HCT116 (cell line): Measurements from ENCODE around the gene CDH22. TPM values are rescaled to one million over a fixed set of nuclear protein-coding genes. Genes with fewer than 3 reads are reported as not detected.

Experiments
- ATAC-seq: fragments of 200-7000 bp; cut with Tn5 transposase; 2 replicates; pipeline ENCODE4 v1.9.1; 2020; ENCODE audit warnings: mild to moderate bottlenecking, moderate library complexity
- BruUV-seq: library from RNA; stranded (reverse); fragments of 400-500 nt; replicated peaks from 2 replicates; lab custom pipeline; 2021; lab: Mats Ljungman, UMichigan
- CTCF ChIA-PET: fragments of 300-600 bp; sonication (Branson Sonifier 250); formaldehyde crosslinking; loops from one replicate; lab custom pipeline; 2021; ENCODE audit warnings: antibody characterized with exemption; lab: Charles Lee
- POLR2A ChIA-PET: fragments of 300-600, 350-600 bp; sonication (Branson Sonifier 250); formaldehyde crosslinking; loops from one replicate; lab custom pipeline; 2021; ENCODE audit warnings: antibody characterized with exemption; lab: Charles Lee
- RAD21 ChIA-PET, 2 experiments: fragments of 300-600 bp; sonication (Branson Sonifier 250); formaldehyde crosslinking; loops; one replicate each; lab custom pipeline; 2023; ENCODE audit warnings: low total read pairs in 2 of 2; ENCODE audit not compliant: uncharacterized antibody in 2 of 2, unreplicated experiment in 2 of 2, low non-redundant PET in 1 of 2; lab: Charles Lee
- DNase-seq: peaks from one replicate; pipeline ENCODE4 v3.0.0-alpha.2; 2010; ENCODE audit warnings: low read depth, low spot score
- H2AFZ ChIP-seq: fragments of 200-600 bp; shearing (Covaris generic), sonication (generic); 2 replicates; pipeline ENCODE4 v1.6.1; 2017; ENCODE audit warnings: low read depth, mixed run types, mixed read lengths, antibody characterized with exemption, low read length; ENCODE audit not compliant: poor library complexity, severe bottlenecking
- H3K27ac ChIP-seq: 2 replicates; pipeline ENCODE4 v1.5.1; 2012; ENCODE audit warnings: low read depth, low read length
- H3K27me3 ChIP-seq: fragments of 200-600 bp; sonication (generic); 2 replicates; pipeline ENCODE4 v1.6.1; 2016; ENCODE audit warnings: mixed run types, low read length, mixed read lengths; ENCODE audit not compliant: insufficient read depth
- H3K36me3 ChIP-seq, 2 experiments: fragments of 200-500 bp in 1 of 2; fragments of 200-600 bp in 1 of 2; sonication (Bioruptor generic) in 1 of 2; sonication (generic) in 1 of 2; 2 replicates each; pipeline versions ENCODE4 v1.5.1 to v1.6.1; 2014 to 2016; ENCODE audit warnings: low read length in 2 of 2, inconsistent platforms in 1 of 2, mixed read lengths in 1 of 2, mixed run types in 1 of 2; ENCODE audit not compliant: insufficient read depth in 2 of 2, control insufficient read depth in 1 of 2
- H3K4me1 ChIP-seq, 2 experiments: fragments of 200-600 bp in 1 of 2; sonication (generic) in 1 of 2; 2 replicates each; pipeline versions ENCODE4 v1.5.1 to v1.6.1; 2012 to 2017; ENCODE audit warnings: low read length in 2 of 2, inconsistent platforms in 1 of 2, mild to moderate bottlenecking in 1 of 2, mixed read lengths in 1 of 2, mixed run types in 1 of 2, moderate library complexity in 1 of 2; ENCODE audit not compliant: insufficient read depth in 2 of 2, control insufficient read depth in 1 of 2
- H3K4me2 ChIP-seq: fragments of 200-600 bp; sonication (generic); 2 replicates; pipeline ENCODE4 v1.6.1; 2017; ENCODE audit warnings: mixed run types, low read length, mixed read lengths
- H3K4me3 ChIP-seq, 2 experiments: fragments of 200-600 bp in 1 of 2; sonication (generic) in 1 of 2; replicated peaks in 1 of 2; 2 replicates each; pipeline ENCODE4 v1.5.1; 2011 to 2016; ENCODE audit warnings: low read length in 2 of 2, control low read depth in 1 of 2, low read depth in 1 of 2, mild to moderate bottlenecking in 1 of 2, mixed read lengths in 1 of 2, mixed run types in 1 of 2
- H3K79me2 ChIP-seq: fragments of 200-600 bp; sonication (generic); 2 replicates; pipeline ENCODE4 v1.6.1; 2017; ENCODE audit warnings: mild to moderate bottlenecking, mixed run types, low read length, moderate library complexity, mixed read lengths; ENCODE audit not compliant: insufficient read depth
- H3K9ac ChIP-seq: fragments of 200-600 bp; sonication (generic); 2 replicates; pipeline ENCODE4 v1.6.1; 2016; ENCODE audit warnings: low read length, mixed read lengths
- H3K9me2 ChIP-seq: fragments of 200-600 bp; sonication (generic), shearing (Covaris generic); 2 replicates; pipeline ENCODE4 v1.6.1; 2017; ENCODE audit warnings: mixed run types, mild to moderate bottlenecking, moderate library complexity; ENCODE audit not compliant: insufficient read depth
- H3K9me3 ChIP-seq, 2 experiments: fragments of 200-500 bp in 1 of 2; fragments of 200-600 bp in 1 of 2; sonication (Bioruptor generic) in 1 of 2; sonication (generic) in 1 of 2; 2 replicates each; pipeline ENCODE4 v1.6.1; 2014 to 2017; ENCODE audit warnings: low read length in 2 of 2, mixed read lengths in 2 of 2, inconsistent platforms in 1 of 2, low read depth in 1 of 2, mild to moderate bottlenecking in 1 of 2, mixed run types in 1 of 2, moderate library complexity in 1 of 2; ENCODE audit not compliant: control insufficient read depth in 1 of 2, insufficient read depth in 1 of 2
- H4K20me1 ChIP-seq: fragments of 200-600 bp; sonication (generic), shearing (Covaris generic); 2 replicates; pipeline ENCODE4 v1.6.1; 2017; ENCODE audit warnings: mixed run types, mild to moderate bottlenecking, moderate library complexity; ENCODE audit not compliant: insufficient read depth
- ATF3 ChIP-seq: IDR thresholded peaks from 2 replicates; pipeline ENCODE4 v1.6.1; 2012
- CBX3 ChIP-seq: IDR thresholded peaks from 2 replicates; pipeline ENCODE4 v1.6.1; 2012; ENCODE audit warnings: low read depth
- CEBPB ChIP-seq: IDR thresholded peaks from 2 replicates; pipeline ENCODE4 v1.6.1; 2012; ENCODE audit warnings: low read depth
- EGR1 ChIP-seq: IDR thresholded peaks from 2 replicates; pipeline ENCODE4 v1.6.1; 2012; ENCODE audit warnings: low read depth
- ELF1 ChIP-seq: IDR thresholded peaks from 2 replicates; pipeline ENCODE4 v1.6.1; 2012; ENCODE audit warnings: low read depth, borderline replicate concordance
- EZH2 ChIP-seq: fragments of 200-600 bp; sonication (generic); IDR thresholded peaks from 2 replicates; pipeline ENCODE4 v1.6.1; 2017; ENCODE audit warnings: antibody characterized with exemption, mixed run types
- EZH2phosphoT487 ChIP-seq: fragments of 200-600 bp; IDR thresholded peaks from 2 replicates; pipeline ENCODE4 v1.6.1; 2018; ENCODE audit warnings: antibody characterized with exemption, borderline replicate concordance
- JUND ChIP-seq: IDR thresholded peaks from 2 replicates; pipeline ENCODE4 v1.6.1; 2012
- POLR2A ChIP-seq: IDR thresholded peaks from 2 replicates; pipeline ENCODE4 v1.7.0; 2011; ENCODE audit warnings: borderline replicate concordance; ENCODE audit not compliant: insufficient read depth, insufficient read length; ENCODE audit errors: extremely low read depth
- POLR2AphosphoS5 ChIP-seq: IDR thresholded peaks from 2 replicates; pipeline ENCODE4 v1.6.1; 2011; ENCODE audit warnings: mild to moderate bottlenecking, low read depth, low read length, moderate library complexity
- RAD21 ChIP-seq: IDR thresholded peaks from 2 replicates; pipeline ENCODE4 v1.6.1; 2012; ENCODE audit warnings: low read depth, mild to moderate bottlenecking
- SIN3A ChIP-seq: IDR thresholded peaks from 2 replicates; pipeline ENCODE4 v1.6.1; 2012; ENCODE audit warnings: low read depth
- SP1 ChIP-seq: IDR thresholded peaks from 2 replicates; pipeline ENCODE4 v1.6.1; 2012; ENCODE audit warnings: low read depth
- SRF ChIP-seq: IDR thresholded peaks from 2 replicates; pipeline ENCODE4 v1.6.1; 2012; ENCODE audit warnings: low read depth
- TCF7L2 ChIP-seq: IDR thresholded peaks from 2 replicates; pipeline ENCODE4 v1.7.0; 2011; ENCODE audit warnings: borderline replicate concordance, inconsistent platforms; ENCODE audit not compliant: insufficient read depth, insufficient read length; ENCODE audit errors: extremely low read depth
- YY1 ChIP-seq: IDR thresholded peaks from 2 replicates; pipeline ENCODE4 v1.6.1; 2011; ENCODE audit warnings: low read length, low read depth, moderate library complexity, mild to moderate bottlenecking; ENCODE audit not compliant: insufficient replicate concordance; ENCODE audit errors: extremely low read depth
- ZFX ChIP-seq: fragments of 450-650 bp; IDR thresholded peaks from 2 replicates; pipeline ENCODE4 v1.6.1; 2017
- ZNF274 ChIP-seq: fragments of 200-500 bp; sonication (Bioruptor generic); IDR thresholded peaks from 2 replicates; pipeline ENCODE4 v1.6.1; 2014; ENCODE audit warnings: mild to moderate bottlenecking, low read depth, low read length, inconsistent platforms
- intact Hi-C: fragments of 100-400 bp; cut with micrococcal nuclease; formaldehyde crosslinking; loops from 2 replicates; pipeline ENCODE4 v1.10.0; 2022
- total RNA-seq: library from RNA; stranded (reverse); gene quantifications from one replicate; pipeline ENCODE4 v1.2.1, GENCODE V29; 2021; ENCODE audit not compliant: unreplicated experiment
- TF ChIP-seq, protein P1 (sequence below), 3 experiments: fragments of 200-600 bp in 1 of 3; sonication (generic) in 1 of 3; IDR thresholded peaks in 2 of 3; conservative IDR thresholded peaks in 1 of 3; 2 replicates each; pipeline ENCODE4 v1.5.1; 2012 to 2017; ENCODE audit warnings: low read depth in 2 of 3, low read length in 2 of 3, antibody characterized with exemption in 1 of 3, borderline replicate concordance in 1 of 3, control low read depth in 1 of 3, mild to moderate bottlenecking in 1 of 3, mixed read lengths in 1 of 3, mixed run types in 1 of 3, moderate library complexity in 1 of 3; ENCODE audit not compliant: insufficient read depth in 1 of 3
- TF ChIP-seq, protein P2 (sequence below): IDR thresholded peaks from 2 replicates; pipeline ENCODE4 v1.6.1; 2012

The CDH22 gene
- total RNA-seq, 1 experiment from 2014 or later: 1.8 TPM

DNA sequence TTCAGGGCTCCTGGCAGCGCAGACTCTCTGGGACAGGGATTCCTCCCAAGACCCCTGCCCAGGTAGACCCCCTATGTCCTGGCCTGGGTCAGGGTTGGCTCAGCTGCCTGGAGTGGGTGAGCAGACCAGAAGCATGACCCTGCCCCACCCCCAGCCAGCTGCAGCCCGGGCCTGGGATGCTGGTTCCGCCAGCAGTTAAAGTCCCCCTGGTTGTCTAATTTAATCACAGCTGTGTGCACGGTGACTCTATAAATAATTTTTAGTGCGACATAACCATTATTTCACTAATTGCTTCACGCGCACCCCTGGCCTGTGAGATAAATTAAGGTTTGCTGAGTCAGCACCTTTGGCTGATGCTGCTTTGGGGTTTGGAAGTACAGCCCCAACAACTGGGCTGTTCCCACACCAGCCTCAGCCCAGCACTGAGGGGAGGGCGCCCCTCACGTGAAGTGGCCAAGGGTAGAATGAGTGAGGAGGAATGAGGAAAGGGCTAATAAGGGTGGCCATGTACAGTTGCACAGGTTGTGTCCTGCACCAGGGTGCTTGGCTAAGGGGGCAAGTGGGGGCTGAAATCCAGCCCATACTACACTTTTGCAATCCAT is 26.1 kb upstream of the CDH22 start:
- peaks cover 8% of the 10 kb centered on the region; the same call in 1 of the 2 replicates for H3K27me3 ChIP-seq
- H3K79me2 ChIP-seq: no peaks in the 10 kb centered on the region
- ChIA-PET RAD21 (no interaction called here), CTCF (interaction anchor here (2.0 kb wide), 1 partner anchor 28 kb away, joined by 5 read pairs; no protein-coding TSS in a partner anchor), POLR2A (no interaction called here)
- no peak overlapping the region for H2AFZ ChIP-seq
- no peaks in the 10 kb centered on the region for H3K36me3 ChIP-seq
- no peaks in the 10 kb centered on the region for H3K9me2 ChIP-seq
- BruUV-seq: no TSS peak
- H3K4me1 ChIP-seq: peaks cover 0 to 5% of the 10 kb centered on the region in 2 experiments; a peak in 1 of 4 replicates
- H4K20me1 ChIP-seq: no peaks in the 10 kb centered on the region
- H3K4me3 ChIP-seq: no peak overlapping the region
- intact Hi-C loops: no loop called here
- no peak overlapping the region for H3K9ac ChIP-seq
- no peak overlapping the region for H3K4me2 ChIP-seq
- H3K9me3 ChIP-seq: no peaks in the 10 kb centered on the region
- ATAC-seq (no peak), DNase-seq (no peak)
- TF ChIP-seq JUND (no peak), CEBPB (no peak), ZFX (no peak), EZH2 (no peak), SIN3A (no peak), EZH2phosphoT487 (no peak), POLR2A (no peak), SP1 (no peak), ATF3 (no peak), SRF (no peak), YY1 (no peak), ZNF274 (no peak), CBX3 (no peak), TCF7L2 (no peak), POLR2AphosphoS5 (no peak), RAD21 (no peak), EGR1 (no peak), ELF1 (no peak)
- TF ChIP-seq, protein P1, sequence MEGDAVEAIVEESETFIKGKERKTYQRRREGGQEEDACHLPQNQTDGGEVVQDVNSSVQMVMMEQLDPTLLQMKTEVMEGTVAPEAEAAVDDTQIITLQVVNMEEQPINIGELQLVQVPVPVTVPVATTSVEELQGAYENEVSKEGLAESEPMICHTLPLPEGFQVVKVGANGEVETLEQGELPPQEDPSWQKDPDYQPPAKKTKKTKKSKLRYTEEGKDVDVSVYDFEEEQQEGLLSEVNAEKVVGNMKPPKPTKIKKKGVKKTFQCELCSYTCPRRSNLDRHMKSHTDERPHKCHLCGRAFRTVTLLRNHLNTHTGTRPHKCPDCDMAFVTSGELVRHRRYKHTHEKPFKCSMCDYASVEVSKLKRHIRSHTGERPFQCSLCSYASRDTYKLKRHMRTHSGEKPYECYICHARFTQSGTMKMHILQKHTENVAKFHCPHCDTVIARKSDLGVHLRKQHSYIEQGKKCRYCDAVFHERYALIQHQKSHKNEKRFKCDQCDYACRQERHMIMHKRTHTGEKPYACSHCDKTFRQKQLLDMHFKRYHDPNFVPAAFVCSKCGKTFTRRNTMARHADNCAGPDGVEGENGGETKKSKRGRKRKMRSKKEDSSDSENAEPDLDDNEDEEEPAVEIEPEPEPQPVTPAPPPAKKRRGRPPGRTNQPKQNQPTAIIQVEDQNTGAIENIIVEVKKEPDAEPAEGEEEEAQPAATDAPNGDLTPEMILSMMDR (IDR thresholded peaks at IDR 0.05 in 2 of 3, conservative IDR thresholded peaks at IDR 0.05 in 1 of 3; ENCODE audit: borderline replicate concordance in 1 of 3, insufficient read depth in 1 of 3, low read depth in 2 of 3, low read length in 2 of 3): no peak
- TF ChIP-seq, protein P2, sequence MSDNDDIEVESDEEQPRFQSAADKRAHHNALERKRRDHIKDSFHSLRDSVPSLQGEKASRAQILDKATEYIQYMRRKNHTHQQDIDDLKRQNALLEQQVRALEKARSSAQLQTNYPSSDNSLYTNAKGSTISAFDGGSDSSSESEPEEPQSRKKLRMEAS: no peak
- no peak overlapping the region for H3K27ac ChIP-seq
